GM10266 (cell line): ENCODE measurements around the gene ZBTB49.
"Not testable (repeated sequence)": the region's sequence is repeated elsewhere in the genome, so short reads cannot be mapped to it uniquely, and the experiment has no call there.

Source experiments
- DNase-seq: peaks from one replicate; pipeline ENCODE4 v3.0.0; 2012; ENCODE audit errors: extremely low spot score
- CTCF ChIP-seq: IDR thresholded peaks from 2 replicates; pipeline ENCODE4 v1.5.1; 2012; ENCODE audit warnings: mild to moderate bottlenecking, low read depth; ENCODE audit not compliant: control insufficient read depth, insufficient read depth; ENCODE audit errors: missing control alignments

ZBTB49 gene

GRCh38 chr4:4254199-4254598 lies 35.9 kb upstream of the ZBTB49 start:
- DNase-seq = no peak
- TF ChIP-seq CTCF = no peak

GRCh38 chr4:4254666-4255065 lies 35.4 kb upstream of the ZBTB49 start:
- no peak for DNase-seq
- TF ChIP-seq CTCF = no peak

- no peak for DNase-seq
Observed at GRCh38 chr4:4256799-4257198, 33.3 kb upstream of the ZBTB49 start.

GRCh38 chr4:4257705-4258104 lies 32.3 kb upstream of the ZBTB49 start:
- not testable (repeated sequence) for DNase-seq

More at GRCh38 chr4:4256799-4257198, 33.3 kb upstream of the ZBTB49 start:
- TF ChIP-seq CTCF = no peak

GRCh38 chr4:4259484-4260100 lies 30.5 kb upstream of the ZBTB49 start:
- no peak for TF ChIP-seq CTCF
- DNase-seq = no peak

- peak; percentile 41 for DNase-seq
- TF ChIP-seq CTCF = no peak
Observed at GRCh38 chr4:4260185-4260751, 29.8 kb upstream of the ZBTB49 start.

- no peak for TF ChIP-seq CTCF
- no peak for DNase-seq
Observed at GRCh38 chr4:4267981-4268380, 22.1 kb upstream of the ZBTB49 start.

GRCh38 chr4:4268776-4269175 lies 21.3 kb upstream of the ZBTB49 start:
- no peak for TF ChIP-seq CTCF
- DNase-seq = no peak
